ENCODE results near the gene KIF4B.

DNA sequence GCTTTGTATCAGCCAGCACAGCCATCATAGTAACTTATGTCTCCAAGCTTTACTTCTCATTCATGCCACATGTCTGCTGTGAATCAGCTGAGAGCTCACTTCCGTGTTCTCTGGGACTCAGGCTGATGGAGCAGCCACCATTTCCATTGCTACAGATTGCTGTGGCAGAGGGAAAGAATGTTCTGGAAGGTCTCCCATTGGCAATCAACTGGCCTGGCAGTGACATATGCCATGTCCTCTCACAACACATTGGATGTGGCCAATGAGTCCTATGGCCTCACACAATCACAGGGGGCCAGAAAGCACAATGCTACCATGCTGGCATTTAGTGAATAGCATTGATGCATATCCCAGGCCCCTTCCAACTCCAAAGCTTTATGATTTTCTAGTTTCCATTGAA is 44.1 kb downstream of the KIF4B start:
- TF ChIP-seq CTCF (IDR thresholded peaks at IDR 0.05; ENCODE audit: poor library complexity), result no peak
- TF ChIP-seq EZH2 (IDR thresholded peaks at IDR 0.05; ENCODE audit: borderline replicate concordance), result no peak
